ENCODE measurements around the gene MCF2L2. TPM values are rescaled to one million over a fixed set of nuclear protein-coding genes. Genes with fewer than 3 reads are reported as not detected.

MCF2L2 gene
- total RNA-seq, 1 experiment from 2014 or later: 3.4 TPM

DNA sequence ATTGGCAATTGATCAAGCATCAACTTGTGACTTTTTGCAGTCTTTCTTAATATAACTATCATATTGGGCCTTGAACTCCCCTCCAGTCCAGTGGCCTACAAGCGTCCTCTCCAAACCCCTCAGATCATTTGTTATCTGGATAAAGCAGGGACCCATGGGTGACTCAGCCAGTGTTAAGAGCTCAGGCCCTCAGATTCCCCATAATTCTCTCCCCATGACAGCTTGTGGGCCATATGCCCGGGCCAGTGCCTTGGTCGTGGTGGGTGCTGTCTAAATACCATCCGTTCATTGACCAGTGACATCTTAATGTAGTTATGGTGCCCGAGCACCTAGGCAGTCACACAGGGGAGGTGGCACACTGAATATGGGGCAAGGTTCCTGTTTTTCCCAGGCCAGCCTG lies 18.1 kb downstream of the MCF2L2 start:
- intact Hi-C loops (cut with micrococcal nuclease): no loop called here
- no peak for DNase-seq (ENCODE audit: unreplicated experiment)
- TF ChIP-seq, protein P1, sequence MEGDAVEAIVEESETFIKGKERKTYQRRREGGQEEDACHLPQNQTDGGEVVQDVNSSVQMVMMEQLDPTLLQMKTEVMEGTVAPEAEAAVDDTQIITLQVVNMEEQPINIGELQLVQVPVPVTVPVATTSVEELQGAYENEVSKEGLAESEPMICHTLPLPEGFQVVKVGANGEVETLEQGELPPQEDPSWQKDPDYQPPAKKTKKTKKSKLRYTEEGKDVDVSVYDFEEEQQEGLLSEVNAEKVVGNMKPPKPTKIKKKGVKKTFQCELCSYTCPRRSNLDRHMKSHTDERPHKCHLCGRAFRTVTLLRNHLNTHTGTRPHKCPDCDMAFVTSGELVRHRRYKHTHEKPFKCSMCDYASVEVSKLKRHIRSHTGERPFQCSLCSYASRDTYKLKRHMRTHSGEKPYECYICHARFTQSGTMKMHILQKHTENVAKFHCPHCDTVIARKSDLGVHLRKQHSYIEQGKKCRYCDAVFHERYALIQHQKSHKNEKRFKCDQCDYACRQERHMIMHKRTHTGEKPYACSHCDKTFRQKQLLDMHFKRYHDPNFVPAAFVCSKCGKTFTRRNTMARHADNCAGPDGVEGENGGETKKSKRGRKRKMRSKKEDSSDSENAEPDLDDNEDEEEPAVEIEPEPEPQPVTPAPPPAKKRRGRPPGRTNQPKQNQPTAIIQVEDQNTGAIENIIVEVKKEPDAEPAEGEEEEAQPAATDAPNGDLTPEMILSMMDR (IDR thresholded peaks at IDR 0.05; ENCODE audit: unreplicated experiment): no peak
- H3K36me3 Mint-ChIP-seq (ENCODE audit: insufficient read depth, unreplicated experiment): no peaks in the 10 kb centered on the region
- BruUV-seq (replicated peaks): no TSS peak
- no peaks in the 10 kb centered on the region for H3K9me3 Mint-ChIP-seq (ENCODE audit: unreplicated experiment)
- H3K27ac Mint-ChIP-seq (ENCODE audit: low read depth, unreplicated experiment): no peak overlapping the region
- H3K4me3 Mint-ChIP-seq (ENCODE audit: unreplicated experiment): no peak overlapping the region
- ChIA-PET CTCF (interaction anchor here (0.6 to 1.5 kb wide), 4 partner anchors 11 to 357 kb away, joined by 3 to 5 read pairs (median 4); no protein-coding TSS in a partner anchor), POLR2A (interaction anchor here (1.4 kb wide), 1 partner anchor 18 kb away, joined by 7 read pairs; the partner anchor contains the start of gene MCF2L2)
- no peaks in the 10 kb centered on the region for H3K4me1 Mint-ChIP-seq (ENCODE audit: insufficient read depth, unreplicated experiment)
- peaks cover 16% of the 10 kb centered on the region for H3K27me3 Mint-ChIP-seq (ENCODE audit: insufficient read depth, unreplicated experiment)

DNA sequence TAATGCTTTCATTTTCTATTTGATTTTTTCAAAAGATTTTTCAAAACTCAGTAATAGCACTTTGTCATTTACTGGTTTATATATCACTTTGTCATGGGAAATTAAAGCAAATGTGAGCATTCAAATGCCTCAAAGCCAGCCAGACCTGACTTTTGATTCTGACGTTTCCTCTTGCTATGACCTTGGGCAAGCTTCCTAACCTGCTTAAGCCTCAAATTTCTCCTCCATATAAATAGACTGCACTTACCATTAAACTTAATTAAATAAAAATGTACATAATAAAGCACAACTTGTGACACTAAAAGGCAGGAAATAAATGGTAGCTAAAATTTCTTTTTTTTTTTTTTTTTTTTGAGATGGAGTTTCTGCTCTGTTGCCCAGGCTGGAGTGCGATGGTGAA lies 19.2 kb downstream of the MCF2L2 start:
- no TSS peak for BruUV-seq (replicated peaks)
- Mint-ChIP-seq H3K4me3 (ENCODE audit: unreplicated experiment) (no peak overlapping the region), H3K27me3 (ENCODE audit: insufficient read depth, unreplicated experiment) (peaks cover 5% of the 10 kb centered on the region), H3K9me3 (ENCODE audit: unreplicated experiment) (no peaks in the 10 kb centered on the region), H3K36me3 (ENCODE audit: insufficient read depth, unreplicated experiment) (no peaks in the 10 kb centered on the region), H3K27ac (ENCODE audit: low read depth, unreplicated experiment) (no peak overlapping the region), H3K4me1 (ENCODE audit: insufficient read depth, unreplicated experiment) (no peaks in the 10 kb centered on the region)
- intact Hi-C loops (cut with micrococcal nuclease): no loop called here
- POLR2A ChIA-PET: no interaction called here
- TF ChIP-seq, protein P1 (IDR thresholded peaks at IDR 0.05; ENCODE audit: unreplicated experiment): no peak
- CTCF ChIA-PET: interaction anchor here (0.6 to 1.5 kb wide), 2 partner anchors 21 to 224 kb away, joined by 3 to 5 read pairs; no protein-coding TSS in a partner anchor
- DNase-seq (ENCODE audit: unreplicated experiment): no peak

DNA sequence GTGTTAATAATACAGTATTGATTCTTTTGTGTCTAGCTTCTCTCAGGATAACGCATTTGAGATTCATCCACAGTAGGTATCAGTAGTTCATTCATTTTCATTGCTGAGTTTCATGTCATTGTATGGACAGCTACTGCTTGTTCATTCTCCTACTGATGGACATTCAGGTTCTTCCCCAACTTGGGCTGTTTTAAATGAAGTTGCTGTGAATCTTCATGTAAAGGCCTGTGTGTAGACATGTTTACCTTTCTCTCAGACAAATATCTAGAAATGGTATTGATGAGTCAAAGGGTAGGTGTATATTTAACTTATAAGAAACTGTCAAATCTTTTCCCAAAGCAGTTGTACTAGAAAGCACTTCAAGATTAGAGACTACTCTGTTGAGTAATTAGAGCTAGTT lies 26.7 kb downstream of the MCF2L2 start:
- Mint-ChIP-seq H3K36me3 (ENCODE audit: insufficient read depth, unreplicated experiment) (no peaks in the 10 kb centered on the region), H3K9me3 (ENCODE audit: unreplicated experiment) (no peaks in the 10 kb centered on the region), H3K4me3 (ENCODE audit: unreplicated experiment) (no peak overlapping the region), H3K27ac (ENCODE audit: low read depth, unreplicated experiment) (no peak overlapping the region), H3K4me1 (ENCODE audit: insufficient read depth, unreplicated experiment) (no peaks in the 10 kb centered on the region), H3K27me3 (ENCODE audit: insufficient read depth, unreplicated experiment) (no peaks in the 10 kb centered on the region)
- DNase-seq (ENCODE audit: unreplicated experiment): no peak
- POLR2A ChIA-PET: no interaction called here
- TF ChIP-seq, protein P1 (IDR thresholded peaks at IDR 0.05; ENCODE audit: unreplicated experiment): no peak
- intact Hi-C loops (cut with micrococcal nuclease): no loop called here
- no TSS peak for BruUV-seq (replicated peaks)
- CTCF ChIA-PET: no interaction called here

DNA sequence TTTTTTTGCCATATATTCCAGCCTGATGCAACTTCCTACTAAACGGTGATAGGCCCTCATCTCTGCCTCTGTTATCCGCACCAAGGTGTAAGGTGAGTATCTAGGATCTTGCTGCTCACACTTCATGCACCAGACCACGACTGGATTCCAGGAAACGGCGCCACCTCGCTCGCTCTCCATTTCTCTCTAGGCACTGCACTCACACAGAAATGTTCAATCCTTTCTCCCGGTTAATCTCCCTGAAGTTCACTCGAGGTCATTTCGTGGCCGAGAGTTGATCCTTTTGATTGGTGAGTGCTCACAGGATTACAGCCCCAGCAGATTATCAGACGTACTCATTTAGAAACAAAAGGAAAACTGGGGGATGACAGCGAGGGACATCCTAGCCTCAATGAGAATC lies 28.1 kb downstream of the MCF2L2 start:
- no peak for DNase-seq (ENCODE audit: unreplicated experiment)
- H3K27ac Mint-ChIP-seq (ENCODE audit: low read depth, unreplicated experiment): no peak overlapping the region
- H3K36me3 Mint-ChIP-seq (ENCODE audit: insufficient read depth, unreplicated experiment): no peaks in the 10 kb centered on the region
- H3K4me3 Mint-ChIP-seq (ENCODE audit: unreplicated experiment): no peak overlapping the region
- H3K9me3 Mint-ChIP-seq (ENCODE audit: unreplicated experiment): no peaks in the 10 kb centered on the region
- intact Hi-C loops (cut with micrococcal nuclease): no loop called here
- H3K4me1 Mint-ChIP-seq (ENCODE audit: insufficient read depth, unreplicated experiment): no peaks in the 10 kb centered on the region
- CTCF ChIA-PET: no interaction called here
- no peaks in the 10 kb centered on the region for H3K27me3 Mint-ChIP-seq (ENCODE audit: insufficient read depth, unreplicated experiment)
- POLR2A ChIA-PET: no interaction called here
- BruUV-seq (replicated peaks): no TSS peak
- TF ChIP-seq, protein P1 (IDR thresholded peaks at IDR 0.05; ENCODE audit: unreplicated experiment): no peak
